ENCODE measurements around the gene NEMP2.

GRCh38 chr2:190564838-190565237 is 30.3 kb upstream of the NEMP2 start:
- no peak for TF ChIP-seq CTCF (conservative IDR thresholded peaks at IDR 0.05)
- no peak for TF ChIP-seq ZFX (IDR thresholded peaks at IDR 0.05)
